Measurements from ENCODE around the gene LNP1.
"Not testable (repeated sequence)": the region's sequence is repeated elsewhere in the genome, so short reads cannot be mapped to it uniquely, and the experiment has no call there.

The LNP1 gene

DNA sequence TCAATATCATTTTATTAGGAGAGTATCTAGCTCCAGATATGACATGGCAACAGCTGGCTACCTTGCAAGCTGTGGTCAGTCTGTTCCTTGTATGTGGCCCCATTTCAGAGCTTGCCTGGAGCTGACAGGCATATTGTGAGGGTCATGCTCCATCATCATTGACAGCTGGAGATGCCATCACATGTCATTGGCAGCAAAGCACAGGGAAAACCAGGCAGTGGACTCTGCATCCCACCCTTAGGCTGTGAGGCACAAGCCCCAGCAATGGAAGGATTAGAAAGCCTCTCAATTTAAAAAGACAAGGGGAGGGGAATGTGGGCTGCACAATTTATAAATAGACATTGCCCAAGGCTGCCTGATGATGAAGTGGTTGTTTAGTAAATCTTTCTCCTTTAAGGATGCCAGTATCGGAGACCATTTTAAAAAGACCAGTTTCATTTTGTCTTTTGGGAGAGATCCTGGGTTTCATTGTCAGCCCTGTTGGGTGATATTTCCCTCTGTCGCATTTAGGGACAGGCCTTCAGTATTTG lies 27.9 kb downstream of the LNP1 start:
- no peak for DNase-seq (ENCODE audit: low spot score)

- DNase-seq (ENCODE audit: low spot score): no peak
Observed at GRCh38 chr3:100436951-100437350, 35.6 kb downstream of the LNP1 start.

- DNase-seq (ENCODE audit: low spot score): no peak
Observed at GRCh38 chr3:100437721-100438622, 36.6 kb downstream of the LNP1 start.

- no peak for DNase-seq (ENCODE audit: low spot score)
Observed at GRCh38 chr3:100438623-100438974, 37.3 kb downstream of the LNP1 start.

- DNase-seq (ENCODE audit: low spot score): no peak
Observed at GRCh38 chr3:100440895-100441294, 39.6 kb downstream of the LNP1 start.

- no peak for DNase-seq (ENCODE audit: low spot score)
Observed at GRCh38 chr3:100443690-100444089, 42.4 kb downstream of the LNP1 start.

DNA sequence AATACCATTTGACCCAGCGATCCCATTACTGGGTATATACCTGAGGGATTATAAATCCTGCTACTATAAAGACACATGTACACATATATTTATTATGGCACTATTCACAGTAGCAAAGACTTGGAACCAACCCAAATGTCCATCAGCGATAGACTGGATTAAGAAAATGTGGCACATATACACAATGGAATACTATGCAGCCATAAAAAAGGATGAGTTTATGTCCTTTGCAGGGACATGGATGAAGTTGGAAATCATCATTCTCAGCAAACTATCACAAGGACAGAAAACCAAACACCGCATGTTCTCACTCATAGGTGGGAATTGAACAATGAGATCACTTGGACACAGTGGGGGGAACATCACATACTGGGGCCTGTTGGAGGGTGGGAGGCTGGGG lies 45.7 kb downstream of the LNP1 start:
- DNase-seq (ENCODE audit: low spot score): not testable (repeated sequence)

DNA sequence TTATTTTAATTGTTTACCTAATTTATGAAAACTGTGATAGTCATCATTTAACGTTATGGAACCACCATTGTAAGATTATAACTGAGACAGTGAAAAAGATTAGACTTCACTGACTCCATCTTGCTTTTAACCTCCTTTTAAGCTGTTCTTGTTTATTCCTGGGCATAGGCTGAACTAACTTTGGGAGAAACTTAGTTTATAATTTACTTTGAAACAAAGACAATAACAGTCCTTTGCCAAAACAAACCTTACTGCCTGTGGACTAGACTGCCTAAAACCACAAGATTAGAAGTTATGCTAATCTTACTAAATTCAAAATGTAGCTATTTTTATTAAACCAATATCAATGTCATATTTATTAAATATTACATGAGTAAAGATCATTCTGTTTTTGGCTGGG lies 46.7 kb downstream of the LNP1 start:
- DNase-seq (ENCODE audit: low spot score): no peak

GRCh38 chr3:100449214-100449613 lies 47.9 kb downstream of the LNP1 start:
- no peak for DNase-seq (ENCODE audit: low spot score)

- no peak for DNase-seq (ENCODE audit: low spot score)
Observed at GRCh38 chr3:100454677-100455076, 53.3 kb downstream of the LNP1 start.

- no peak for DNase-seq (ENCODE audit: low spot score)
Observed at GRCh38 chr3:100455841-100456550, 54.7 kb downstream of the LNP1 start.

GRCh38 chr3:100456745-100457144 lies 55.4 kb downstream of the LNP1 start:
- no peak for DNase-seq (ENCODE audit: low spot score)

DNA sequence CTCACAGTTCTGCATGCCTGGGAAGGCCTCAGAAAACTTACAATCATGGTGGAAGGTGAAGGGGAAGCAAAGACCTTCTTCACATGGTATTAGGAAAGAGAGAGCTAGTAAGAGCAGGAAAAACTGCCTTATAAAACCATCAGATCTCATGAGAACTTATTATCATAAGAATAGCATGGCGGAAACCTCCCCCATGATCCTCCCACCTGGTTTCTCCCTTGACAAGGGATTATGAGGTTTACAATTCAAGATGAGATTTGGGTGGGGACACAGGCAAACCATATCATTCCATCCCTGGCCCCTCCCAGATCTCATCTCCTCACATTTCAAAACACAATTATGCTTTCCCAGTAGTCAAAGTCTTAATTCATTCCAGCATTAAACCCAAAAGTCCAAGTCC lies 56.5 kb downstream of the LNP1 start:
- no peak for DNase-seq (ENCODE audit: low spot score)

- no peak for DNase-seq (ENCODE audit: low spot score)
Observed at GRCh38 chr3:100458814-100459213, 57.5 kb downstream of the LNP1 start.

- peak; percentile 79 for DNase-seq (ENCODE audit: low spot score)
Observed at GRCh38 chr3:100463002-100463401, 61.7 kb downstream of the LNP1 start.

- no peak for DNase-seq (ENCODE audit: low spot score)
Observed at GRCh38 chr3:100463646-100464155, 62.4 kb downstream of the LNP1 start.

DNA sequence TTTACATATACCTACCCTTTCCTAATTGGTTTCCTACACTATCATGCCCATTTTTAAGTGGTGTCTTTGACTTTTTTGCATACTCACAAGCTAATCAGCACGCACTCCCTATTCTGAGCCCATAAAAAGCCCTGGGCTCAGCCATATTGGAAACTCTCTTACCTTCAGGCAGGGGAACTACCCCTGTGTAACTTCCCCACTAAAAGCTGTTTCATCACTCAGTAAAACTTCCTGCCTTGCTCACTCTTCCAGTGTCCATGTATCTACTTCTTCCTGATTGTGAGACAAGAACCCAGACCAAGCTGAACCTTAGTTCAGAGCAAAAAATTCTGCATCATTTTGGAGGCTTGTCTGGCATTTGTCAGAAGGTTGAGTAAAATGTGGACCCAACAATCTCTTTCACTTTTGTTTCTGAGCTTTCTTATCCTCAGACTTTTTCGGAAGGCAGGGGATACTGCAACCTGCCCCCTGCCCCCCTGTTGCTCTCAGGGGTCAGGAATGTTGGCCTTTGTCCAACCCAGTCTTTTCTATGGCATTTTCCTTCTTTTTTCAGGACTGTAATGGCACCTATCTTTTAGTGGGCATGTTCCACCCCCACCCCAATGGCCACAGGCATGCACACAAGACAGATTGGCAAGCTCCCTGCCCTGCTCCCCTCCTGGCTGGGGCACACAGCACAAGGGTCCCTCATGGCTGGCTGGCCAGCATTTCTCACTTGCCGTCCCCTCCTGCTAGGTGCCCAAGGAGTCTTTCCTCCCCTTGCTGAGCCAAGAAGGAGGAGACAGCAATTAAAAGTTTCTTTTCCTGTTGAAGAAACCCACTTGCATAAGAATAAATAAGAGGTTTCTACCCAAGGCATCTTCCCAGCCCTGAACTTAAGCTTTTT lies 64.8 kb downstream of the LNP1 start:
- DNase-seq (ENCODE audit: low spot score): no peak

DNA sequence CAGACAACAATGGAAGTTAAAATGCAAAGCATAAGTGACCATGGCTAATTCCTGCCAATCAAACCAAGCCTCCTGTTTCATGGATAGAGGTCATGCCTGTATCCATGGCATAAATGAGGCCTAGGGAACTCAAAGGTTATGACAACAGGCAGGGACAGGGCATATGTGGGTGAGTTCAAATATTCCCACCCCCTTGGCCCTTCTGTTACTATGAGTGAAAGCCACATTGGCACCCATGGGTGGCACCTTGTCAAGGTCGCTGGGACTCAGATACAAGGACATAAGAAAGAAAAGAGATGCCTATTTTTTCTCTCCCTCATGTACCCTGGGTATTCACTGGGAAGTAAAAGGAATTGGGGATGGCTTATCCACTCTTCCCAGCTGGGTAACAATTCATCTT lies 65.8 kb downstream of the LNP1 start:
- no peak for DNase-seq (ENCODE audit: low spot score)

DNA sequence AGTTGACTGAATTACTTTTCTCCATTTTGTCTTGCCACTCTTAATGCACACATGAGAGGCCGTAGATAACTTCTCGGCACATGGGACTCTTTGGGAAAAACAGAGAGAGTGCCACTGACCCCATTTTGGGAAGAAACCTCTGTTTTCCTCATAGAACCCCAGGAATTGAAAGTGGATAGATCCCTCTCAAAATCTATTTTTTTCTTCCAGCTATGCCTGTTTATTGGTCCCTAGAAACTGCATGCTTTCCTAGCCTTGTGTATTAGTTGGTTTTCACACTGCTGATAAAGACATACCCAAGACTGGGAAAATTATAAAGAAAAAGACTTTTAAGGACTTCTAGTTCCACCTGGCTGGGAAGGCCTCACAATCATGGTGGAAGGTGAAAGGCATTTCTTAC lies 67.3 kb downstream of the LNP1 start:
- no peak for DNase-seq (ENCODE audit: low spot score)

- DNase-seq (ENCODE audit: low spot score): no peak
Observed at GRCh38 chr3:100470951-100471350, 69.6 kb downstream of the LNP1 start.

GRCh38 chr3:100471444-100471843 lies 70.1 kb downstream of the LNP1 start:
- DNase-seq (ENCODE audit: low spot score): no peak

GRCh38 chr3:100477851-100478360 lies 76.6 kb downstream of the LNP1 start:
- DNase-seq (ENCODE audit: low spot score): not testable (repeated sequence)
